Suprapubic skin (tissue), 4 donors: Measurements from ENCODE around the gene GPX6.

ENCODE experiments used
- EP300 ChIP-seq: sonication (generic); formaldehyde crosslinking; IDR thresholded peaks from one replicate; pipeline ENCODE4 v1.6.1; 2017; ENCODE audit warnings: antibody characterized with exemption
- POLR2A ChIP-seq, 2 donors: fragments of 450-650 bp; IDR thresholded peaks; one replicate each; pipeline ENCODE4 v1.6.1; 2017; ENCODE audit warnings: antibody characterized with exemption in 2 of 2, mild to moderate bottlenecking in 2 of 2, moderate library complexity in 2 of 2
- POLR2AphosphoS5 ChIP-seq, 3 donors: sonication (generic); formaldehyde crosslinking; IDR thresholded peaks; one replicate each; pipeline ENCODE4 v1.6.1; 2017; ENCODE audit warnings: antibody characterized with exemption in 3 of 3
- TF ChIP-seq, protein P1 (sequence below), 2 donors: fragments of 200-600 bp in 1 of 2; fragments of 450-650 bp in 1 of 2; sonication (generic) in 1 of 2; IDR thresholded peaks; one replicate each; pipeline ENCODE4 v1.5.1; 2016 to 2019; ENCODE audit warnings: antibody characterized with exemption in 2 of 2, mild to moderate bottlenecking in 1 of 2, moderate library complexity in 1 of 2

DNA sequence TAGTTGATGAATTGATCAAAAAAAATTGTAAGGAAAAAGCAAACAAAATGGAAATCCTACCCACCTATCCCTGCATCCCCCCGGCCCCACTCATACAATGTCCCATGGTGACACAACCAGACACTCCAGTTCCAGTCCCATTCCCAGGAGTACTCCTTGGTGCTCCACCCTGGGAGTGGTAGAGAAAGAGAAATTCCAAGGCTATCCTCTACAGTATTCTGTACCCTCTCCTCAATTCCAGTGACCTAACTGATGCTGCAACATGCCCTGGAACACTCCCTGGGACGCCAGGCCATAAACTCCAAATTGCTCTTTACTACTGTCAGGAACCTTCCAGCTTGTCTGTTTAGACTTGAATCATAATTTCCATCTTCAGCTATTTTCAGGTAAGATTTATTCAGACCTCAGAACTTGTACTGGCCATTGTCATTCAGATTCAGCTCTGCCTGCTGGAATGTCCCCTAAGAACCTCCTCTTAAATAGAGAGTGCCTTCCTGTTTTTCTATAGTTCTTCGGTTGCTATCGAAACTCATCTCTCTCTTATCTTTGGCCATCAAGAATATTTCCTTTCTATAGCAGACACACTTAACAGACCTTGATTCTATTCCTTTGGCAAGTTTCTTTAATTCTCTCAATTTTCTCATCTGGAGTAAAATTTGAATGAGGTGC, 8.7 kb downstream of the GPX6 start:
- TF ChIP-seq POLR2A (IDR thresholded peaks at IDR 0.05) (no peak), POLR2AphosphoS5 (IDR thresholded peaks at IDR 0.05) (no peak), EP300 (no peak)
- TF ChIP-seq, protein P1, sequence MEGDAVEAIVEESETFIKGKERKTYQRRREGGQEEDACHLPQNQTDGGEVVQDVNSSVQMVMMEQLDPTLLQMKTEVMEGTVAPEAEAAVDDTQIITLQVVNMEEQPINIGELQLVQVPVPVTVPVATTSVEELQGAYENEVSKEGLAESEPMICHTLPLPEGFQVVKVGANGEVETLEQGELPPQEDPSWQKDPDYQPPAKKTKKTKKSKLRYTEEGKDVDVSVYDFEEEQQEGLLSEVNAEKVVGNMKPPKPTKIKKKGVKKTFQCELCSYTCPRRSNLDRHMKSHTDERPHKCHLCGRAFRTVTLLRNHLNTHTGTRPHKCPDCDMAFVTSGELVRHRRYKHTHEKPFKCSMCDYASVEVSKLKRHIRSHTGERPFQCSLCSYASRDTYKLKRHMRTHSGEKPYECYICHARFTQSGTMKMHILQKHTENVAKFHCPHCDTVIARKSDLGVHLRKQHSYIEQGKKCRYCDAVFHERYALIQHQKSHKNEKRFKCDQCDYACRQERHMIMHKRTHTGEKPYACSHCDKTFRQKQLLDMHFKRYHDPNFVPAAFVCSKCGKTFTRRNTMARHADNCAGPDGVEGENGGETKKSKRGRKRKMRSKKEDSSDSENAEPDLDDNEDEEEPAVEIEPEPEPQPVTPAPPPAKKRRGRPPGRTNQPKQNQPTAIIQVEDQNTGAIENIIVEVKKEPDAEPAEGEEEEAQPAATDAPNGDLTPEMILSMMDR (IDR thresholded peaks at IDR 0.05): no peak
